NCI-H774 (cell line): ENCODE data around the gene PITPNM2.
"Not testable (repeated sequence)": the region's sequence is repeated elsewhere in the genome, so short reads cannot be mapped to it uniquely, and the experiment has no call there.

Experiments
- DNase-seq: peaks from one replicate; lab custom pipeline; 2025; lab: John Stamatoyannopoulos, UW

The PITPNM2 gene

DNA sequence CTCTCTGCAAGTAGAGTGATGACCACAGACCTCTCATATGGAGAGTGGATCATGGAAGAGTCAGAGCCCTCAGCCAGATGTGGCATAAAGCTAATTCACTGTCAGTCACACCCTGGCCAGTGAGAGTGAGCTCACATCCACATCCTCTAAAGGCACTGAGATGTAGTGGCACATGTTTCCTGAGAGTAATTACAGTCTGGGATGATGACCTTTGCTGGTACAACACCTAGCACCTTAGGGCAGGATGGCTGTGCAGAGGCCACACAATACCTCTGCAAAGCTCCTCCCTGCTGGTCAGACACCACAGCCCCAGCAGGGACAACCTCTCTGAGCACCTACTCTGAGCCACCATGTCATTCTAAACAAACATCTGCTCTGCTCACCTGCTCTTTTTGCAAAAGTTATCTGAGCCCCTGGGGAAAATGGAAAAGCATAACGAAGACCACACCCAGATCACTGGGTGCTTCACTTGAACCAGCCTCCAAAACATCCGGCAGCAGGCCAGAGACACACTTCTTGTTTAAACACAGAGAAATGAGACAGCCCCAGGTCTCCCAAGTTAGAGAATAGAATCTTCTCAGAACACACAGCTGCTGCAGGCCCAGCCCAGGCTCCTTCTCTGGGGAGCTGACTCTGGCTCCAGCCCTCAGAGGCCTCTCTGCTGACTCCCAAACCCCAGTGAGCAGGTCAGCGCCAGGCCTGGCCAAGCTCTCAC is 30.3 kb downstream of the PITPNM2 start:
- no peak for DNase-seq

DNA sequence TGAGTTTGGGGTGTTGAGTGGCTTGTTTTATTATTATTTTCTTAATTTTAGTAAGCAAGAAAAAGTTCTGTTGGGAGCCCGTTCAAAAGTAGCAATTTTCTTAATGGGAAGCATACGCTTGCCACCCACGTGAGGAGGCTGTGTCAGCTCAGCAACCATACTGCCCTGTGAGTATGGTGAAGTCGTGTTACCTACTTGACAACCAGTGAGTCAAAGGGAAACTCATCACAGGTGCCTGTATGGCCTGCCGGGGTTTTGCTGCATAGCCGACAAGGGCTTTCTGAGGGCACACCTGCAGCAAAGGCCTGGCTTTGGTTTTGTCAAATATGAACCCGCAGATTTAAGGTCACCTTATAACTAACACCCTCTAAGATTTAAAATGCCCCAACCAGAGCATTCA is 31.1 kb downstream of the PITPNM2 start:
- DNase-seq, result no peak

DNA sequence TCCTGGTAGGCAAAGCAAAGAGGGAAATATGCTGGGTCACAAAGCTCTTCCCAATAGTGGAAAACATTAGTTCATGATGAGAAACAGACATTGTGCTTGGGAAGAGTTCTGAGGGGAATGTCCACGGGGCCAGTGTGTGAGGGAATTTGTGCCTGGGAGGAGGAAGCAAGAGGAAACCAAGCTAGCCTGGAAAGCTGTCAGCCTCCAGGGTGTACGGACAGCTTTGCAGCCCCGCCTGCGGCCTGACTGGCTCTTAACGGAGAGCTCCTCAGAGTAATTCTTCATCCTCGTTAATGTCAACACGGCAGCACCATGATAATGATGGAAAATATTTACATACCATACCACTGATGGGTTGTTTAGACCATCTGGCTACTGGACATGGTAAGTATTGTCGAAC is 32.4 kb downstream of the PITPNM2 start:
- peak; percentile 82 for DNase-seq

DNA sequence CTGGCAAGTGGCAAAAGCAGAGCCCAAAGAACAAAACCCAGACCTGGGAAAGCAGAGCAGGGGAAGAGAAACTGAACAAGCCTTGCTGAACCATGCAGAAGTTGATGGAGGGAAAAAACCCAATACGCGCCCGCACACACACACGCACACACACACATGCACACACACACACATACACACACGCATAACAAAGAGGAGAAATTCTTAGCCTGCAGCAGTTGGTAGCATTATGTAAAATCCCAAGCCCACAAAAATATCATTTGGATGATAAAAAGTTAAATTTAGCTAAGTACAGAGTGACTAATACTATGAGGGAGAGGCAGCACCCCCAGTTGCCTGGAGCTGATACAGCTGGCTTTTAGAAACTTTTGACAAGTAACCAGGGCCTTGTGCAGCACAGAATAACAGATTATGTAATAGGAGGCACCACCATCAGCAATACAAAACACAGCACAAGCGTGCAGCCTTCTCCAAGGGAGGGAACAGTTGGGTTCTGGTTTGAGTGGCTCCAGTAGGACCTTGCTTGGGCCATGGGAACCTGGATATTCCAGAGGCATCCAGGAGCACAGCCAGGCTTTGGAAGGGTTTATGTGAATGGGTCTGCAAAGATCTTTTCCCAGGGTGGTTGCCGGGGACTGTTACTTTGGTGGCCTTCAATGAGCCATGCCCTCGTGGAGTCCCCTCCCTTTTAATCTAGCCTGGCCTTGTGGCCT is 35.3 kb downstream of the PITPNM2 start:
- DNase-seq, result no peak

DNA sequence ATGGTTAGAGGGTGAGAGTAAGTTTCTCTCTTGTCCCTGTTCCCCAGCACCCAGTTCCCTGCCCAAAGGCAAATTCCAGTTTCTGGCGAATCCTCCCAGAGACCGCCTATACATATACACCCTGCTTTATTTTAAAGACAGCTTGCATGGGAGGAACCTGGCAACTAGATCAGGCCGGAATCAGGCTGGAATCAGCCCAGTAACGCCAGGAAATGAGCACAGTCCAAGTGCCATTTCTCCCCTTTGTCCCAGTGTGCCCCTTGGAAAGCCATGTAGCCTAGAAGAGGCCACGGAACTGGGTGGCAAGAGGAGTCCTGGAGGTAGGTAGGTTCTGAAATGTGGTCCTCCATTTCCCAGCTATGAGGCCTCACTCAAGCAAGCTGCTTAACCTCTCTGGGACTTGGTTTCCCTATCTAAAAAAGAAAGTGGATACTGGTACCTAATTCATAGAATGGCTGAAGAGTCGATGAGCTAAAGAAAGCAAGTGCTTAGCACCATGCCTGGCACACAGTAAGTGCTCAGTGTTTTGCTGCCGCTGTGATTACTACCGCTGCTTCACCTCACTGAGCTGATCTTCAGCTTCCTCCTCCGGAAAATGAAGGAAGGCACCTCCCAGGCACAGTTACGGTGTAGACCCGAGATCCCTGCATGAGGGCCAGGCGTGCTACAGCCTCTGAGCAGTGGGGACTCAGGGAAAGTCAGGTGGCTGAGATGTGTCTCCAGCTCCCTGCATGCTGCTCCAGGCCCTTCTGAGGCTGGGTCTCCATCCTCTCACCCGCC is 36.4 kb downstream of the PITPNM2 start:
- DNase-seq, result no peak

DNA sequence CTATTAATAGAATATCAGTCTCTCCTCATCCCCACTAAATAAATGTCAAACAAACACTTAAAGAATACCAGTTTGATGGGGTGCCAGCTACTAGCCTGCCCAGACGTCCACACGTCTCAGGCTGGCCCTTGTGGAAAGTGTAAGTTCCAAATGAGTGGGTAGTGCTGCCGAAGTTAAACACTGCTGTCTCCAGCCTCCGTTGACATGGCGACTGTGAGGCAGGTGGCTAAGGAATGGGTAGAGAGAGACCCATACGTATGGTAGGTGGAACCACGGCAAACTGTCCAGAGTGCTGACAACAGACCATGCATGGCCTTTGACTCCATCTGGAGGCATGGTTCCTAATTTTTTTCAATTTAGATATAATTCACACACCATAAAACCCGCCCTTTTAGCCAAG is 37.9 kb downstream of the PITPNM2 start:
- peak; percentile 64 for DNase-seq

DNA sequence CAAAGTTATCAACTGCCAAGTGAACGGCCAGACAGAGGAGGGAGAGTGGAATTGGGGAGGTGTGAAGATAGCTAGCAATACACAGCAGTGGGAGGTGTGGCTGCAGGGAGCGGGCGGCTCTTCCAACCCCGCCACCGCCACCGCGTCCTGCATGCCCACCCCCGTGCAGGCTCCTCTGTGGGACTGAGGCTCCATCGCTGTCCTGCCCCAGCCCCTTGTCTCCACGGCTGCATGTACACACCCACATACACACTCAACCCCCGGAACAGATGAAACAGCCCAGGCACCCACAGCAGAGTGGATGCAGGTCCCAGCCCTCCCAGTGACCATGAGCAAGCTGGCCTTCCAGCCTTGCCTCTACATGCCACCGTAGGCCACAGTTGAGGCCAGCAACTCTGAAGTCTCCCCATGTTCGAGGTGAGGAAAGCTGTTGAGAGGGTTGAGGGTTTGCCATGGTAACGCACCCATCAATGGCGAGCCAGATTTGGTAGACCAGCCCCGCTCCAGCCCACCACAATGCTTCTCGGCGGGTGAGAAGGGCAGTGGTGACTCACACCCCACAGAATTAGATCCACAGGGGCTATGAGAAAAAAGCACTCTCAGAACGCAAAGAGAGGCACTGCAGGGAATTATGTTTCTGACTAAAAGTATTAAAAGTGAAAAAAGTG is 39.3 kb downstream of the PITPNM2 start:
- no peak for DNase-seq

DNA sequence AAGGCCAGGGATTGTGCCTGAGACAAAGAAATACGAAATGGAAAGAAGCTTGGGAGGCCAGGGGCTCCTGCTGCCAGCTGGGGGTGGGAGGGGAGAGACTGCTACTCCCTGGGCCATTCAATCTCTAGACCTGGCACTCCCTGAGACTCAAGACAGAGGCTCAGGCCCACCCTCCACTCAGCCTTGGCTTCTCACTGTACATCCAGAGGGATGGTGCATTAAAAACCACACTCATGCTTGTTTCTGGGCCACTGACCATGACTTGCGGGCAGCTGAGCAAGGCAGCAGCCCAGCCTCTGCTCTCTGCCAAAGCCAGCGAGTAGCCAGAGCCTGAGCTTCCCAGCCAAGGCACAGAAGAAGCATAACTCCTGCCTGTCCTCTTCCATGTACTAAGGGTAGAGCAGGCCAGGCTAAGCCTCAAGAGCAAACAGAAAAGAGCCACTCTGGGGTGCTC is 41.5 kb downstream of the PITPNM2 start:
- DNase-seq, result no peak

DNA sequence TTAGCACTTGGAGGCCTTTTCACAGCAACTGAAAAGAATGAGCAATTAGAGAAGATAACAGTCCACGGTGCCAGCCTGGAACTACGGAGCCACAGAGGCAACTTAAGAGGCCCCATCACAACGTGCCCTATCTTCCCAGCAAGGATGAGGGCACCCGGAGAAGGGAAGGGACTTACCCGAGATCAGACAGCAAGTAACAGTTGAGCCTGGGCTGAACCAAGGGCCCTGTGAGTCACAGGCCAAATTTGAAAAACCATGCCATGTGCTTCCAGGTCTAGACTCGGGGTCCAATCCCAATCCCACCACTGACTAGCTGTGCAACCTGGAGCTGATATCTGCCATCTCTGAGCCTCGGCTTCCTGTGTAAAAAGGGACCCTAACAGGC is 42.2 kb downstream of the PITPNM2 start:
- no peak for DNase-seq

DNA sequence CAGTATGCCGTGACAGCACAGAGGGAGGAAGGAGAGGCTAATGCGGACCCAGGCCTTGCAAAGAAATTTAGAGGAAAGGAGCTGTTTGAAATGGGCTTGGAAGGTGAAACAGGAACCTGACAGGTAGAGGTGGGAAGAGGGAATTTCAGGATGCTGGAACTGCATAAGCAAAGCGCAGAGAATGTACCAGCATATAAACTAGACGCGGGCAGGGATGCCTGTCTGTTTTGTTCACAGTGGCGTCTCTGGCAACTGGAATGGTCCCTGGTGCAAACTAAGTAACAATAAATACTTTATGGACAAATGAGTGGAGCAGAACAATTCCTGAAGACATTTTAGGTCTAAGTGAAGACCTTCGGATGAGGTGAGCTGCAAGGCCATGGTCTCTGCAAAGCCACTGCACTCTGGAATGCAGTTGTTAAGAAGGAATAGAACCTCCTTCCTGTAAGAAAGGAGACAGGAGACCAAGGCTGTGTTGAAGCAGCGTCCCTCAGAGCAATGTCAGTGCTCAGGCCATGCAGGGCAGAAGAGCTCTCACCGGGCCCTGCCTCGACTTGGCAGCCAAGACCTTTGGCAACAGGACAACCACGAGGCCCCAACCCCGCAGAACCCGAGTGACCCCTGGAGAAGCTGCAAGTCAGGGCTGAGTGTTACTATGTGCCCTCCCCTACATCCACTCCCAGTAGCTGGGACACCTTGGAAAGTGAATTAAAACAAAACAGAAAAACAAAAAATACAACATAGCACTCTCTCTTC is 42.8 kb downstream of the PITPNM2 start:
- no peak for DNase-seq

DNA sequence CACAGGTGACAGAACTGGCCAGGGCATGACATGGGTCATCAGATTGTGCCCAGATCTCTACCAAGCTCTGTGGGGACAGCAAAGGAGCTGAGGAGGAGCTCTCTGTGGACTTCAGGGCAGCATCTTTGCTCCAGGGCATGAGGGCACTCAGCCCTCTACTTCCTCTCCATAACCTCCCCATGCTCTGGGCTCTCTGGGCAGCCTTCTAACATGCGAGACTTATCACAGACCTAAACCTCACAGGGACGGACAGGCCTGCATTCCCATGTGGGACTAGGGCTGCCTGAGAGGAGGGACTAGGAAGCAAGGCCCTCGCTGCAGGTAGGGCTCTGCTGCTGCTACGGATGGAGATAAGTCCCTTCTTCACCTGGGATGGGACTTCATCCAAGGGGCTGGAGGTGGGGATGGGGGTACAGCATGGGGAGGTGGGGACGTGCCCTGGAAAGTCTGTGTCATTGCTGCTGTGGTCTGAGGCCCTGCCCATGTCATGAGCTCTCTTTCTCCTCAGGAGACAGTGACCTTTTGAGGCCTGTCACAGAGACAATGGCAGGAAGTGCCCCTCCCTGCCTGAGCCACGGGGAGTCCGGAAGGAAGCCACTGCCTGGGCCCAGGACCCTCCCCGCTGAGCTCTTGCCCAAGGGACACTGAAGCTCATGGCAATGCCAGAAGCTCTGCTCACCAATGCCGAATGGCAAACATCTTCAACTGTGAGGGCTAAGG is 44.1 kb downstream of the PITPNM2 start:
- DNase-seq, result no peak

DNA sequence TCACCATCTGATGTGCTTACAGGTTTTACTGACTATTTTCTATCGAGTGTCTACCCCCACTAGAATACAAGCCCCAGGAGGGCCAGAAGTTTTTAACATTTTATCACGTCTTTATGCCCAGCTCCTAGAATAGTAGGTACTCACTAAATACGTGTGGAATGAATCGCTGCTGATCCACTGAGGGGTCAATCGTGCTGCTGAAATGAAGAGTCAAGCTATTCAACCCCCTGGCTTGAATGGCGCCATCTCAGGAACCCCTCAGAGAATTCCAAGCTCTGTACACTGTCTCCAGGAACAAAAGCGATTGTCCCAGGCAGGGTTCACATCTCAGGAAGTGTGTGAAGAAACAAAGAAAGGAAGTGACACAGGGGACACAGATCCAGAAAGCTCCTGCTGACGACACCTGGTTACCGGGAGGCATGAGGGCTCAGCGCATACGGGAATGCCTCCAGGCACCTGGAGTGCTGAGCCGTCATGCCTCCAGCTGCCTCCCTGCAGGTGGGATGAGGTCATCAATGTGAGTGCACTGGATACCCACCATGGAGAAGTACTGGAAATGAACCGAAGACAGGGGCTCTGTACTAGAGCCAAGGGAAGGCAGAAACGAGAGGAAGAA is 45.6 kb downstream of the PITPNM2 start:
- peak; percentile 82 for DNase-seq

DNA sequence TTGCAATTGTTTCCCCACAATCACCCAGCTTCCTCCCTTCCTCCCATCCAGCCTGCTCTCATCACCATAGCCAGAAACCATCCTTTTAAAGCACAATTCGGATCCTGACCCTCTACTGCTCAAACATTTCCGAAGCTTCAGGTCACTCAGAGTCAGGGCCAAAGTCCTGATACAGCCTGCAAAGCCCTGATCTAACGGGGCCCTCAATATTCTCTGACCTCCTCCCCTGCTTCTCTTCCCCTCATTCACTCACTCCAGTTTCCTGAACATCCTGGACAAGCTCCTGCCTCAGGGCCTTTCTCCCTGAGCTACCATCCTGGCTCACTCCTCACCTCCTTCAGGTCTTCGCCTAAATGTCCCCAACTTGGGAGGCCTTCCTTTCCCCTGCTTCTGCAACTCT is 46.1 kb downstream of the PITPNM2 start:
- no peak for DNase-seq

DNA sequence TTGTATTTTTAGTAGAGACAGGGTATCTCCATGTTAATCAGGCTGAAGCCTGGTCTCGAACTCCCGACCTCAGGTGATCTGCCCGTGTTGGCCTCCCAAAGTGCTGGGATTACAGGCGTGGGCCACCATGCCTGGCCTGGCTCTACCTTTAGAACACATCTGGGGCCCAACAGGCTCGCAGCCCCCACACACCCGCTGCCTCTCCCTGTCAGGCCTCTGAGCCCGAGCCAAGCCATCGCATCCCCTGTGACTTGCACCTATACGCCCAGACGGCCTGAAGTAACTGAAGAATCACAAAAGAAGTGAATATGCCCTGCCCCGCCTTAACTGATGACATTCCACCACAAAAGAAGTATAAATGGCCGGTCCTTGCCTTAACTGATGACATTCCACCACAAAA is 46.8 kb downstream of the PITPNM2 start:
- DNase-seq, result not testable (repeated sequence)

DNA sequence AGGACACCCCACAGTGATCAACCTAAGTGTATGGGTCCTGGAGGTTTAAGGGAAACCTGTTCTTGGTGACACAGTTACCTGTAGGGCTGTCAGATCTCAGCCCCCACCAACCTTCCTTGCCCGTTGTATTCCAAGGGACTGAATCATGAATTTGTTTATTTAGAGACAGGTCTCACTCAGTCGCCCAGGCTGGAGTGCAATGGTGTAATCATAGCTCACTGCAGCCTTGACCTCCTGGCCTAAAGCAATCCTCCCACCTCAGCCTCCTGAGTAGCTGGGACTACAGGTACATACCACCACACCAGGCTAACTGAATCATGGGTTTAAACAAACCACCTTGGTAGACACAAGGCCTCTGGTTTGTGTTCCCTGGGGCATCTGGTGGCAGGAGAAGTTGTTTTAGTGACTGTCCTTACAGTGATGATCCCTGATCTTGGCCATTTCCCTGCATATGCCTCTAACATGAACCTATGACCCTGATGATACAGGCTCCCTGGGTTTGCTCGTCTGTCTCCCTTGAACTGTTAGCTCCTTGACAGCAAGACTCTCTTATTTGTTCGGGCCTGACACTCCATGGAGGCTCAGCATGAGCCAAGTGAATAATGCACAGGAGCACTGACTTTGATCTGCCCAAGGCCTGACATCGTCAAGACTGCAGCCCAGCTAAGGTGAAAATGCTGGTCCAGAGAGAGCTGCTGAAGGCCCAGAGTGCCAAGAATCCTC is 47.9 kb downstream of the PITPNM2 start:
- DNase-seq, result no peak

DNA sequence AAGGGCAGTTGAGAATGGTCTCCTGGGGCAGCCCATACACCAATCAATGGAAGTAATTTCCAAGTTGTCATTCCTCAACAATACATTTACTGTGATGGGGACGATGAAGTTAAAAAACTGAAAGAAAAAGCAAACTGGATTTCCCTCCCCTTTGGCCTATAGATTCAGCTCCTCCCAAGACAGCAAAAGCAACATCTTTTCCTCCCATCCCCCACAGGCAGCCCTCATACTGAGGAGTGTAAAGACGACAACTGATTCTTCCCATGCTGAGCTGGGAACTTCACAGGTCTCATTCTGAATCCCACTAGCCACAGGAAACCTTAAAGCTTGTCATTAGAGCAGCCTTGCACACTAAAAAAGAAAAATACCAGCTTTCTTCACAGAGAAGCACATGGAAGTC is 48.5 kb downstream of the PITPNM2 start:
- no peak for DNase-seq

DNA sequence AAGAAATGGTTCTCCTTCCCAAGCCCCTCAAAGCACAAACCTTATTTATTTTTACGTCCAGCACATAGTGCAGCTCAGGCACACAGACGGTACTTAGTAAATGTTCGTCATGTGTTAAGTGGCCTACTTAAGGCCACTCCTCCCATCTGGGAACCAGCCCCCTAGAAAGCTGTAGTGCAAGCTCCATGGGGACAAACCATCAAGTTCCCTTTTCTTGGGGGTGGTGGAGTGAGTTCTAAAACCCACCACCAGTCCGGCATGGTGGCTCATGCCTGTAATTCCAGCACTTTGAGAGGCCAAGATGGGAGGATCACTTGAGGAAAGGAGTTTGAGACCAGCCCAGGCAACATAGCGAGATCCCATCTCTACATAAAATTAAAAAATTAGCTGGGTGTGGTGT is 49.4 kb downstream of the PITPNM2 start:
- no peak for DNase-seq
